Fibroblast of skin of left quadriceps (primary cell): Measurements from ENCODE around the gene CEP295NL.

Source experiments
- DNase-seq, 2 experiments: peaks; one replicate each; pipeline ENCODE4 v3.0.0-alpha.2; 2013; ENCODE audit warnings: low read depth in 2 of 2

CEP295NL gene

DNA sequence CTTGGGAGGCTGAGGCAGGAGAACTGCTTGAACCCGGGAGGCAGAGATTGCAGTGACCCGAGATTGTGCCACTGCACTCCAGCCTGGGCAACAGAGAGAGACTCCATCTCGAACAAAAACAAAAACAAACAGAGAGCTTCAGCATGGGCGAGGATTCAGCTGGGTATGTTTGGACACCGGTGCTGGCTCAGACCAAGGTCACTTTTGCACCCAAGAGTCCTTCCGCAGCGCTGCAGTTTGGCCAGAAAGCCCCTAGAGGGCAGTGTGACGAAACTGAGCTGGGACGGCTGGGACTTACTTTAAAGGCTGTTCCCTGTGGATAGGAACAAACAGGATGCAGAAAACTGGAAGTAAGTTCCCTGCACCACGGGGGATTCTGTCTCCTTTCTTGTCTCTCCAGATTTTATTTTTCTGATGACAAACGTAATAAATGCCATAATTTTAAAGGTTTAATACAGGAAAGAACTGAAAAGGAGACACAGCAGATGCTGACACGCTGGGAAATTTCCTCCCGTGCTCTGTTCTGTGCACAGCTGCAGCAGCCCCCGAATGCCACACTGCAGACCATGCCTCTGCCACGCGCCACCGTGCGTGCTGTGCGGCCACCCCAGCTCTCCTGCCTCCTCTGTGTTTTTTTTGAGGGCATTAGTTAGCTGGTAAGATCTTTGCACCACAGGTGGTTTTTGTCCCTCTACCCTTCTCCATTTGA, 37.2 kb downstream of the CEP295NL start:
- peak; percentile 32 to 33 for DNase-seq

DNA sequence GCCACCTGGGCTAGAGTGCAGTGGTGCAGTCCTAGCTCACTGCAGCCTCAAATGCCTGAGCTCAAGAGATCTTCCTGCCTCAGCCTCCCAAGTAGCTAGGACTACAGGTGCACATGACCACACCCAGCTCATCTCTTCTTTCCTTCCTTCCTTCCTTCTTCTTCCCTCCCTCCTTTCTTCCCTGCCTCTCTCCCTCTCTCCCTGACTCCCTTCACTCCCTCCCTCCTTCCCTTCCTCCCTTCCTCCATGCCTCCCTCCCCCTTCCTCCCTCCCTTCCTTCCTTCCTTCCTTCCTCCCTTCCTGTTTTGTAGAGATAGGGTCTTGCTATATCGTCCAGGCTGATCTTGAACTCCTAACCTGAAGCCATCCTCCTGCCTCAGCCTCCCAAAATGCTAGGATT, 38.9 kb downstream of the CEP295NL start:
- DNase-seq: no peak

DNA sequence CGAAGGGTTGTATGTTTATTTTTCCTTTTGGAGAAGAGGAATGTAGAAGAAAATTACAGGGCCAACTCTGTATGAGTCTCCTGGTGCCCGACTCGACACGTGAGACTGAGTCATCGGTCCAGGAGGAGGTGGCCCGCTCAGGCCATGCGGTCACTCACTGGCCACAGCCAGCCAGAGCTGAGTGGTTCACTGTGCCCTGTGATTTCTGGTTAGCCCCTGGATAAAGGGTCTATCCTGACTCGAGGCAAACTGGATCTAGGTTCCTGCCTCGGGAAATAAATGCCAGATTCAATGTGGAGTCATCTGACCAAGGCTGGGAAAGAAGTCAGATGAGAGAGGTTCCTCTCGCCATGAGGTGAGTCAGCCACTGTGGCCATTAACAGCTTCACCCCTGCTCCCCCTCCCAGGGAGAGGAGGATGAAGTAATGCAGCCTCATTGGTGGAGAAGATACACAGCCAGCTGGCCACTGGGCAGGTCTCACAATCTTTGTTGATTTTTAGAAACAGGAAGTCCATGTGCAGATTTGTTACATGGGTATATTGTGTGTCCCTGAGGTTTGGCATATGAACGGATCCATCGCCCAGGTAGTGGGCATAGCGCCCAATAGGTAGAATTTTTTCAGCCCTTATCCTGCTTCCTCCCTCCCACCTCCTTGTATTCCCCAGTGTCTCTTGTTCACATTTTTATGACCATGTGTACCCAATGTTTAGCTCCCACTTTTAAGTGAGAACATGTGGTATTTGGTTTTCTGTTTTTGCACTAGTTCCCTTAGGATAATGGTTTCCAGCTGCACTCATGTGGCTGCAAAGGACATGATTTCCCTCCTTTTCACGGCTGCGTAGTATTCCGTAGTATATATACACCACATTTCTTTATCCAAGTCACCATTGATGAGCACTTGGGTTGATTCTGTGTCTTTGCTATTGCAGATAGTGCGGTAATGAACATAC, 40.7 kb downstream of the CEP295NL start:
- DNase-seq: peak; percentile 82 to 85

DNA sequence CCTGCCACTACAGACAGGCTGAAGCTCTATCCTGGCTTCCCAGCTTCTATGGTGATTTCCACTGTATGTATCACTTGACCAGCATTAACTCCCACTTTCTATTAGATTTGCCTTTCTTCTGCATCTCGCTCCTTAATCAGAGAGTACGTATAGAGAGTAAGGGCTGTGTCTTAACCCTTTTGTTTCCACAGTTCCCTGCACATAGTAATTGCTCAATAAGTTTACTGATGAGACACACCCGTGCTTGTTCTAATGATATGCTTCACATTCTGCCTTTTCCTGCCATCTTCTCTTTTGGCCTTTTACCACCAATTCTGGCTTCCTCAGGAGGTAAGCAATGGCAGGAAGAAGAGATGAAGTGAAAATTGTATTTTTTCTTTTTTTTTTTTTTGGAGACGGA, 41.8 kb downstream of the CEP295NL start:
- DNase-seq: no peak

DNA sequence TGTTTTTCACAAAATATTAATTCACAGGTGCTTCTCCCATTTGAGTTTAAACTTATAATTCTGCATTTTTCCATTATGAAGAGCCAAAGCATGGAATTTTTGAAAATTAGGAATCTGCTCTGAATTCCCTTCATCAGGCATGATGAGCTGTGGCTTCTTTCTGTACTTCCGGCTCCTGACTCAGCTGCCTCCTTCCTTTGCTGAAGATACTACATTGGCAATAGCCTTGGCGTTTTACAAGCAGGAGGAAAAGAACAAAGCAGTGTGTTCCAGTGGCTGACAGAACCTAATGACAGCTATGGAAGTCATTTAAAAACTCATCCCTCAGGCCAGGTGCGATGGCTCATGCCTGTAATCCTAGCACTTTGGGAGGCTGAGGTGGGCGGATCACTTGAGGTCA, 44.0 kb downstream of the CEP295NL start:
- DNase-seq: no peak

DNA sequence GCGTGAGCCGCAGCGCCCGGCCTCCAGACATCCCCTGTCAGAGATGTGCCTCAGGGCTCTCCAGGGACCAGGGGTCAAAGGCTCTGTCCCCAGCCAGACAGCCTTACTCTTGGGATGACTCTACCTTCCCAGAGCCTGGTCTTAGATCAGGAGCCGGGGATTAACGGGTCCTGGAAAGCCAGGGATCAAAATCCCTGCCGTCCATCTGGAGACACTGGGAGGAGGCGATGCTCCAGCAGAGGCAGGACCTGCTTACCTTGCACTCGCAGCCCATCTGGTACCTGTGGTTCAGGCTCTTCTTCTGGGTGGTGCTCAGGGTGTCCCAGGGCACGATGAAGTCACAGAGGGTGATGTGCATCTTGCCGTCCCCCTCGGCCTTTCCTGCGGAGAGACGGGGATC, 45.7 kb downstream of the CEP295NL start:
- DNase-seq: no peak

DNA sequence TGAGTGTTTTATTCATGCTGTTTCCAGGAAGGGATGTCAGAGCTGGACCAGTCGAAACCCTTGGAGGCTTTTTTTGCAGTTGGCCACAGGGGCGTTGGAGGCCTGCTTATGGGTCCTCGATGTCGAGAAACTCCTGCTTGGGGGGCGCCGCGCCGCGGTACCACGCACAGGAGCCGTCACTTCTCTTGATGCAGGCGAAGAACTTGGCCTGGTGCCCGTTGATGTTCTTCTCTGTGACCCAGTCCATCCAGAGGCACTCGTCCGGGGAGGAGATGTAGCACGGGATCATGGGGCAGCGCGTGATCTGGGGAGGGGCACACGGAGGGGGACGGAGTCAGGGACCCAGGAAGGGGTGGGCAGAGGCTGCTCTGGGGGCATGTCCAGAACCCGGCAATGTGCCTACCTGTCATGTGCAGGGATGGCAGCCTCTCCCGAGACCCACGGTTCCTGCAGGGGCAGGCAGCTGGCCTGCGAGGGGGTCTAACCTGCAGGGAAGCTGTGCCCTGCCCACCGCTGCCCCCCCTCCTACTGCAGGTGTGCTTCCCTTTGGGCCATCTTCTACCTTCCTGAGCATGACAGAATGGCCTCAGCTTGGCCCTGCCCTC, 47.3 kb downstream of the CEP295NL start:
- DNase-seq: no peak

DNA sequence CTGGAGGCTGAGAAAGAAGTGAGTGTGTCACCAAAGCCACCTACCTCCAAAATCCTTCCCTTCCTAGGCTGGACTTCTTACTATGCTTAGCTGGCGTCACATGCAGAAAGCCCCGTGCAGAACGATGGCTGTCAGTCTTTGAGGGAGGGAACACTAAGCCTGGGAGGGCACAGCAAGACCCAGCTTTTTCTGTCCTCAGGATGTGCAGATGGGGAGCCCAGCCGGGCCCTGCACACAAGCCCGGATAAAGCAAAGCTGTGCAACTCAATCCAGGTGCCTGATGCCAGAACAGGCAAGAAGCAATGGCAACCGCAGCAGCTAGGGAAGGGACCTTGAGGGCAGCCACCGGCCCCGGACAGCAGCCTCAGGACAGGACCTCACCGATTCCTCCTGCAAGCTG, 48.5 kb downstream of the CEP295NL start:
- no peak for DNase-seq

DNA sequence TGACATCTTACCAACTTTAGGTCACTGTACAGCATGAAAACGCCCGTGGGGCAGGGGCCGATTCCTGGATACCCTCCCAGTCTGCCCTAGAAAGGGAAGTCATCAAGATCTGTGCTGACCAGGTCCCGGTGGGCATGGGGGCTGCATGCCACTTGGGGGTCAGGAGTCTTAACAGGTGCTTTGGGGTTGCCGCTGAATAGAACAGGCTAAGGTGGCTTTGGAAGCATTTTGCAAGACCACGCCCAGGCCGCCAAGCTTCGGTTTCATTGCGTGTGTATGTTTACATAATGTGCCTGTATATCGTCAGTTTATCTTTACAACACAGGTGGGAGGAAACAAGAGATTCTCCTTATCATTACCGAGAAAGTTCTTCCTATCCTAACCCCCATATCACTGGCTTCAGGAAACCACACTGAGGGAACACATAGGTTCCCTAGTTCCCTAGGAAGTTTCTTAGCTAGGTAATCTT, 49.0 kb downstream of the CEP295NL start:
- DNase-seq: no peak

DNA sequence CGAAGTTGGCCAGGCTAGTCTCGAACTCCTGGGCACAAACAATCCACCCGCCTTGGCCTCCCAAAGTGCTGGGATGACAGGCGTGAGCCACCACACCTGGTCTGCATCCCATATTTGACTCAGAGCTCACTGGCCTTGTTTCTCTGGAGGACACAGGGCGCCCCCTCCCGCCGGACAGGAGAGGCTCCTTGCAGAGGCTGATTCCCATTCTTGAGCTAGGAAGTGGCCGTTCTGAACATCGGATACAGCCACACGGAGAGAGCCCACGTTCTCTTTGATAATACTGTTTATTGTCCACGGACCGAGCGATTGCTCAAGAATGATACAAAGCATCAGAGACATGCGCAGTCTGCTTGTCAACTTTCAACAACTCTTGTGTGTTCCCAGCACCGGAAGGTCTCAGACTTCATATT, 50.3 kb downstream of the CEP295NL start:
- DNase-seq: no peak

DNA sequence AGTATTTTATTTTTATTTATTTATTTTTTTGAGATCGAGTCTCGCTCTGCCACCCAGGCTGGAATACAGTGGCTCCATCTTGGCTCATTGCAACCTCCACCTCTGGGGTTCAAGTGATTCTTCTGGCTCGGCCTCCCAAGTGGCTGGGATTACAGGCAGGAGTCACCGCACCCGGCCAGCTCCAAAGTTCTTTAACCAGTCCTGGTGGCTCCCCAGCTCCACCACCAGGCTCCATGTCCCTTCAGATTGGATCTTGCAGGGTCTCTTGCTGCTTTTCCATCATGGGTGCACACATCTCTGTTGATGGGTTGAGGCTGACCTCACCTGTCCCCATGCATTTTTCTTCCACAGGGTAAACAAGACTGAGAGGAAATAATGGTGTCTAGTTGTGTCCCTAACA, 54.0 kb downstream of the CEP295NL start:
- no peak for DNase-seq

DNA sequence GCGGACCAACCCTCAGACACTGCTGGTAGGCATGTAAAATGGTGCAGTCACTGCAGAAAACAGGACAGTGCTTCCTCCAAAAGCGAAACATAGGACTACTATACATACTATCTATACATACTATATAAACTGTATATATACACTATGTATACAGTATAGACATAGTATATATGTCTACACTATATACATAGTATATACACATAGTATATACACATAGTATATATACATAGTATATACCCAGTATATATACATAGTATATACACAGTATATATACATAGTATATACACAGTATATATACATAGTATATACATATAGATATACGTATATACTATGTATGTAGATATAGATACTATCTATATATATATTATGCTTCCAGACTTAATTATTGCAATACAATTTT, 55.9 kb downstream of the CEP295NL start:
- no peak for DNase-seq

DNA sequence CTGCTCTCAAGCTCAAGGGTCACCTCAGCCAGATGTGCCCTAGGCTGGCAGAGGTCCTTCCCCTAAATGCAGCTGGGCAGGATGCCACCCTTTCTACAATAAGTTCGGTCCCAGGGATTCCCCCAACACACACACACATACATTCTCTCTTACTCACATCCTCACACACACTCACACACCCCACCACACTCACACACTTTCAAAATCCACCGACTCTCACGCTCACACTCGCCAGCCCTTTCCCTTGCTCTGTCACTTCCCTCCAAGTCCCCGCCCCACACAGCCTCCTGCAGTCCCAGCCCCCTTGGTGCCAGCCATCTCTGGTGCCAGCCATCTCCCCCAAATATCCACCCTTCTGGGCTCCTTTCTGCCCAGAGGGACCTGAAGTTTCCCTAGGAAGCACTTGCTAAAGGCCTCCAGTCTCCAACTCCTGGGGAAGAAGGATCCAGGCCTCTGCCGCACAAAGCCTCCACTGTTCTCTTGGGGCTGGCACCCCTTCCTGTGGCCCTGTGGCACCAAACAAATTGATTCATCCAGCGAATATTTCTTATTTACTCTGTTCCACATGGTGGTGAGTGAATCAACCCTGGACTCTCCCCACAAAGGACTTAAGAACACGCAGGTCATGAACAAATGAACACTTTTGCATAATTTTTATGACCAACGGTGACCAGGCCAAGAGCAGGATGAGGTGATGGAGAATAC, 58.5 kb downstream of the CEP295NL start:
- no peak for DNase-seq

DNA sequence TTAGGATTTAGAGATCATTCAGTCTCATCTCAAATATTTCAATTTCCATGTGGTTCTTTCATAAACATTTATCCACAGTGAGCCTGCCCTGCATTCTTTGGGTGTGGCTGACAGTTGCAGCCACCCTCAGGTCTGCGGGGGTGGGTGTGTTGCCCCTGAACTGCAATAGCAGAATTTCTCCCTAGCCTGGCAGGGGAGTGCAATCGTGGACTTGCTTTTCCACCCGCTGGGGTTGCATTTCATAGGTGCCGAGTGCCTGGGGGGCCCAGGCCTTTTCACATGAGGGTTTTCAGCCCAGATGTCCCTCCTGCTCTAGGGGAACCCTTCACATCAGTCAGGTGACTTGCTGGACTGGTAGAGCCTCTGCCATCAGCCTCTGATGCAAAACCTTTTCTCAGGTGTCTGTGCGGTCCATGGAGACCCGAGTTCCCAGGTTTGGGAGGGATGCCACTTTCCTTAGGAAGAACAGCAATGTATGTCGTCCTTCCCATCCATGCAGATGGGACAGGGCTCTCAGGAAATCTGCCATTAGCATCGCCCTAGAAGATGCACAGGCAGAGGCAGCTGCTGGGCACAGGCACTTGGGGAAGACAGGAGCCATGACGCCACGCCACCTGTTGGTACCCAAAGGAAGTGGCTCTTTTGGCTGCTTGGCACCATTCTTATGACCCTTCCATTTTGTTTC, 60.0 kb downstream of the CEP295NL start:
- DNase-seq: no peak

DNA sequence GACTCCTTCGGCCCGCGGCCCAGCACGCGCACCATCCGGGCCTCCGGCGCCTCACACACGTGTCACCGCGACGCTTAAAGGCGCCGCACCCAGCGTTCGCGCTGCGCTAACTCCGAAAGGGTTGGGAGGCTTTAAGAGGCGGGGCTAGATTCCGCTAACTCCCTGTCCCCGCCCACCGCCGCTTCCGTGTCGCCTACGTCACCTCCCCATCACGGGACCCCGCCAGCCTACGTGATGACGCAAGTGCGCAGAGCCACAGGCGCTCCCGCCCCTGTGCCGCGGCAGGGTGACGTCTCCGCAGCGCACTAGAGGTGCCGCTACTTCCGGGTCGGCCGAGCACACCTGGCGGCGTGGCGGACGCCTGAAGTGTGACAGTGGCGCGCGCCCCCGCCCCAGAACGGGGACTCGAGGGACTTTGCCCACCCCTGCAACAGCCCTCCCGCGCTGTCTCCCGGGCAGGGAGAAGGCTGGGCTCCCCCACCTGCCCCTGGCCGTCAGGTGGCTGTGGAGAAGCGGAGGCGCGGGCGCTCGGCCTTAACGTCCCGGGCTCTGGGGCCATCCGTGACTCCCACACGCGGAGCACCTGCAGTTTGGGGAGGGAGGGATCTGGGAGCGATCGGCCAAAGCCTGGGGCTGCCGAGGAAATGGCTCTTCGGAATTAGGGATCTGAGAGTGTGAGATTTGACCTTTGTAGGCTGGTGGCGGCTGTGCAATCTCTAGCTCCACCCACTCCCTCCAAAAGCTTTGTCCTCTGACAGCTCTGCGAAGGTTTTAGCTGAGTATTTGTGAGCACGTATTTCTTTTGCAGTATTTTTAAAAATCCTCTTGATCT, 62.0 kb downstream of the CEP295NL start, which contains the start of gene USP36:
TSS of gene USP36 (minus strand) at position 35 of the 832 bp plus-strand sequence. CDS start 4,451 bp downstream, outside the sequence.
- DNase-seq: peak; percentile 97
